Neural cell (in vitro differentiated cells): Measurements from ENCODE around the gene SCARB1. TPM values are rescaled to one million over a fixed set of nuclear protein-coding genes. Genes with fewer than 3 reads are reported as not detected.

Experiments used
- H2AFZ ChIP-seq: fragments of 200-600, 300-800 bp; sonication (generic), shearing (Covaris generic); 2 replicates; pipeline ENCODE4 v1.6.0; 2014; ENCODE audit warnings: low read depth, mild to moderate bottlenecking, antibody characterized with exemption, low read length, moderate library complexity
- H3F3A ChIP-seq: fragments of 200-600 bp; shearing (Covaris generic); 2 replicates; pipeline ENCODE4 v1.6.1; 2016; ENCODE audit warnings: mild to moderate bottlenecking, moderate library complexity, mixed read lengths, antibody characterized with exemption, low read length; ENCODE audit not compliant: insufficient read depth, poor library complexity, severe bottlenecking
- H3K27ac ChIP-seq: fragments of 200-600, 300-800 bp; sonication (generic), shearing (Covaris generic); 2 replicates; pipeline ENCODE4 v1.5.1; 2014; ENCODE audit warnings: mild to moderate bottlenecking, low read length, moderate library complexity
- H3K27me3 ChIP-seq: fragments of 300-800, 200-600 bp; sonication (generic), shearing (Covaris generic); 2 replicates; pipeline ENCODE4 v1.6.0; 2014; ENCODE audit warnings: mild to moderate bottlenecking, low read depth, low read length, moderate library complexity; ENCODE audit not compliant: insufficient read depth
- H3K36me3 ChIP-seq: fragments of 300-800, 200-600 bp; sonication (generic), shearing (Covaris generic); 2 replicates; pipeline ENCODE4 v1.5.1; 2014; ENCODE audit warnings: mild to moderate bottlenecking, antibody characterized with exemption, low read length, moderate library complexity; ENCODE audit not compliant: insufficient read depth
- H3K4me2 ChIP-seq: fragments of 300-800, 200-600 bp; sonication (generic), shearing (Covaris generic); 2 replicates; pipeline ENCODE4 v1.6.0; 2014; ENCODE audit warnings: mild to moderate bottlenecking, low read length
- H3K4me3 ChIP-seq: fragments of 300-800, 200-600 bp; sonication (generic), shearing (Covaris generic); 2 replicates; pipeline ENCODE4 v1.5.1; 2014; ENCODE audit warnings: mild to moderate bottlenecking, low read length, moderate library complexity
- H3K79me2 ChIP-seq: fragments of 200-600 bp; shearing (Covaris generic); replicated peaks from 2 replicates; pipeline ENCODE4 v1.6.0; 2014; ENCODE audit warnings: mild to moderate bottlenecking, low read length, moderate library complexity; ENCODE audit not compliant: insufficient read depth
- H3K9ac ChIP-seq: fragments of 300-800, 200-600 bp; sonication (generic), shearing (Covaris generic); 2 replicates; pipeline ENCODE4 v1.6.1; 2016; ENCODE audit warnings: mild to moderate bottlenecking, low read length, mixed read lengths
- H3K9me2 ChIP-seq: fragments of 200-600 bp; shearing (Covaris generic); 2 replicates; pipeline ENCODE4 v1.6.1; 2016; ENCODE audit warnings: mild to moderate bottlenecking, low read length, mixed read lengths; ENCODE audit not compliant: insufficient read depth
- H3K9me3 ChIP-seq: fragments of 200-600, 300-800 bp; sonication (generic), shearing (Covaris generic); 2 replicates; pipeline ENCODE4 v1.6.1; 2016; ENCODE audit warnings: mild to moderate bottlenecking, mixed run types, low read length, moderate library complexity, mixed read lengths
- H4K20me1 ChIP-seq: fragments of 200-600 bp; shearing (Covaris generic); 2 replicates; pipeline ENCODE4 v1.6.1; 2016; ENCODE audit warnings: mild to moderate bottlenecking, mixed run types; ENCODE audit not compliant: insufficient read depth
- CTCF ChIP-seq: fragments of 450-650 bp; IDR thresholded peaks from 2 replicates; pipeline ENCODE4 v1.5.1; 2014; ENCODE audit warnings: antibody characterized with exemption, mild to moderate bottlenecking, moderate library complexity; ENCODE audit not compliant: poor library complexity, severe bottlenecking
- EP300 ChIP-seq: fragments of 450-650 bp; conservative IDR thresholded peaks from 2 replicates; pipeline ENCODE4 v1.6.1; 2014; ENCODE audit warnings: antibody characterized with exemption, mild to moderate bottlenecking, moderate library complexity; ENCODE audit not compliant: poor library complexity, severe bottlenecking
- EZH2 ChIP-seq: fragments of 200-600, 300-800 bp; shearing (Covaris generic), sonication (generic); IDR thresholded peaks from 2 replicates; pipeline ENCODE4 v1.6.1; 2014; ENCODE audit warnings: antibody characterized with exemption, low read length, borderline replicate concordance, mild to moderate bottlenecking; ENCODE audit not compliant: insufficient read depth, poor library complexity, severe bottlenecking
- MXI1 ChIP-seq: fragments of 450-650 bp; conservative IDR thresholded peaks from 2 replicates; pipeline ENCODE4 v1.6.1; 2014; ENCODE audit warnings: antibody characterized with exemption, mild to moderate bottlenecking; ENCODE audit not compliant: poor library complexity, severe bottlenecking
- POLR2AphosphoS5 ChIP-seq: IDR thresholded peaks from 2 replicates; pipeline ENCODE4 v1.6.1; 2012
- RAD21 ChIP-seq: fragments of 450-650 bp; conservative IDR thresholded peaks from 2 replicates; pipeline ENCODE4 v1.6.1; 2014; ENCODE audit warnings: antibody characterized with exemption, mild to moderate bottlenecking, moderate library complexity
- REST ChIP-seq: IDR thresholded peaks from 2 replicates; pipeline ENCODE4 v1.6.1; 2012; ENCODE audit warnings: borderline replicate concordance
- SMC3 ChIP-seq: fragments of 450-650 bp; conservative IDR thresholded peaks from 2 replicates; pipeline ENCODE4 v1.6.1; 2014; ENCODE audit warnings: antibody characterized with exemption, mild to moderate bottlenecking, moderate library complexity; ENCODE audit not compliant: poor library complexity
- TAF1 ChIP-seq: IDR thresholded peaks from 2 replicates; pipeline ENCODE4 v1.6.1; 2012; ENCODE audit warnings: low read depth
- polyA plus RNA-seq: library from polyadenylated mRNA; depleted of rRNA; stranded (reverse); fragments of >200 nt; gene quantifications from 2 replicates; pipeline ENCODE4 v1.2.3, GENCODE V29; 2014

Gene SCARB1
- polyA plus RNA-seq, 1 donor from 2014 or later = 5.8 TPM

GRCh38 chr12:124823272-124823970 is 40.2 kb downstream of the SCARB1 start:
- no peak overlapping the region for H3K9ac ChIP-seq
- H3K9me3 ChIP-seq = no peaks in the 10 kb centered on the region
- H3K4me2 ChIP-seq = no peak overlapping the region
- no peaks in the 10 kb centered on the region for H3F3A ChIP-seq
- H3K79me2 ChIP-seq = no peaks in the 10 kb centered on the region
- H3K27me3 ChIP-seq = no peaks in the 10 kb centered on the region
- no peak overlapping the region for H3K4me3 ChIP-seq
- no peaks in the 10 kb centered on the region for H3K9me2 ChIP-seq
- TF ChIP-seq CTCF = no peak
- TF ChIP-seq EP300 = no peak
- TF ChIP-seq SMC3 = no peak
- TF ChIP-seq POLR2AphosphoS5 = no peak
- no peak for TF ChIP-seq REST
- TF ChIP-seq RAD21 = no peak
- no peak for TF ChIP-seq EZH2
- TF ChIP-seq TAF1 = no peak
- TF ChIP-seq MXI1 = no peak
- no peak overlapping the region for H3K27ac ChIP-seq
- no peaks in the 10 kb centered on the region for H3K36me3 ChIP-seq
- no peak overlapping the region for H2AFZ ChIP-seq
- H4K20me1 ChIP-seq = no peaks in the 10 kb centered on the region

GRCh38 chr12:124822218-124822617 is 41.4 kb downstream of the SCARB1 start:
- no peaks in the 10 kb centered on the region for H3F3A ChIP-seq
- H3K9me3 ChIP-seq = no peaks in the 10 kb centered on the region
- H3K79me2 ChIP-seq = no peaks in the 10 kb centered on the region
- H3K9ac ChIP-seq = no peak overlapping the region
- no peak overlapping the region for H3K4me2 ChIP-seq
- H3K9me2 ChIP-seq = no peaks in the 10 kb centered on the region
- no peaks in the 10 kb centered on the region for H3K27me3 ChIP-seq
- H3K36me3 ChIP-seq = no peaks in the 10 kb centered on the region
- no peak overlapping the region for H3K27ac ChIP-seq
- TF ChIP-seq TAF1 (no peak), CTCF (no peak), SMC3 (no peak), MXI1 (no peak), REST (no peak), POLR2AphosphoS5 (no peak), EZH2 (no peak), EP300 (no peak), RAD21 (no peak)
- H2AFZ ChIP-seq = no peak overlapping the region
- no peaks in the 10 kb centered on the region for H4K20me1 ChIP-seq
- no peak overlapping the region for H3K4me3 ChIP-seq
